GM12878 (cell line): Measurements from ENCODE around the gene GPSM3. TPM values are rescaled to one million over a fixed set of nuclear protein-coding genes. Genes with fewer than 3 reads are reported as not detected.
A peak's percentile ranks its signal among the peaks of the same experiment; 100 is the strongest.

Experiments used
- ATAC-seq: fragments of 200-7000 bp; cut with Tn5 transposase; 3 replicates; pipeline ENCODE4 v1.9.1; 2020; ENCODE audit warnings: mild to moderate bottlenecking, moderate library complexity
- BruUV-seq: library from RNA; stranded (reverse); fragments of 400-500 nt; replicated peaks from 2 replicates; lab custom pipeline; 2021; lab: Mats Ljungman, UMichigan
- CTCF ChIA-PET: fragments of 300-600 bp; sonication (Branson Sonifier 250); formaldehyde crosslinking; extraction: SDS; loops from one replicate; lab custom pipeline; 2021; ENCODE audit warnings: inconsistent platforms; lab: Yijun Ruan, JAX
- POLR2A ChIA-PET: fragments of 350-600 bp; formaldehyde crosslinking; extraction: SDS; loops from one replicate; lab custom pipeline; 2021; ENCODE audit warnings: inconsistent platforms; lab: Charles Lee
- RAD21 ChIA-PET: fragments of 300-600 bp; sonication (Branson Sonifier 250); formaldehyde crosslinking; loops from one replicate; lab custom pipeline; 2023; ENCODE audit warnings: antibody characterized with exemption; ENCODE audit not compliant: unreplicated experiment; lab: Charles Lee
- SMC1A ChIA-PET: fragments of 300-600 bp; sonication (Branson Sonifier 250); formaldehyde crosslinking; loops from one replicate; lab custom pipeline; 2023; ENCODE audit not compliant: unreplicated experiment, uncharacterized antibody; lab: Charles Lee
- DNase-seq: peaks from one replicate; pipeline ENCODE4 v3.0.0-alpha.2; 2011; ENCODE audit warnings: low read depth, low spot score
- FAIRE-seq: peaks from 3 replicates; lab custom pipeline; 2011; peaks lifted over from hg19 to GRCh38; lab: Jason Lieb, UNC
- H2AFZ ChIP-seq: 2 replicates; pipeline ENCODE4 v1.6.0; 2011; ENCODE audit warnings: low read depth, low read length, control low read depth; ENCODE audit not compliant: control insufficient read depth
- H3K27ac ChIP-seq: 2 replicates; pipeline ENCODE4 v1.5.1; 2011; ENCODE audit warnings: control low read depth; ENCODE audit not compliant: control insufficient read depth, insufficient read depth
- H3K27me3 ChIP-seq, 2 experiments: replicated peaks in 1 of 2; 2 replicates each; pipeline versions ENCODE4 v1.6.0 to v1.6.1; 2011; ENCODE audit warnings: low read length in 1 of 2; ENCODE audit not compliant: control insufficient read depth in 2 of 2, insufficient read depth in 2 of 2
- H3K36me3 ChIP-seq, 2 experiments: 2 replicates each; pipeline ENCODE4 v1.5.1; 2011; ENCODE audit warnings: low read length in 1 of 2; ENCODE audit not compliant: control insufficient read depth in 2 of 2, insufficient read depth in 2 of 2
- H3K4me1 ChIP-seq: 2 replicates; pipeline ENCODE4 v1.6.1; 2011; ENCODE audit warnings: mild to moderate bottlenecking, low read length, moderate library complexity, mixed read lengths; ENCODE audit not compliant: control insufficient read depth, insufficient read depth
- H3K4me2 ChIP-seq: 2 replicates; pipeline ENCODE4 v1.6.0; 2011; ENCODE audit warnings: control low read depth; ENCODE audit not compliant: control insufficient read depth, insufficient read depth
- H3K4me3 ChIP-seq: fragments of 200-600 bp; sonication (generic); 2 replicates; pipeline ENCODE4 v1.5.1; 2016
- H3K79me2 ChIP-seq: 2 replicates; pipeline ENCODE4 v1.6.0; 2011; ENCODE audit warnings: low read length; ENCODE audit not compliant: control insufficient read depth, insufficient read depth
- H3K9ac ChIP-seq: 2 replicates; pipeline ENCODE4 v1.8.0; 2011; ENCODE audit warnings: low read length, control low read depth, mixed read lengths; ENCODE audit not compliant: control insufficient read depth, insufficient read depth
- H3K9me3 ChIP-seq: replicated peaks from 3 replicates; pipeline ENCODE4 v1.5.1; 2011; ENCODE audit warnings: mild to moderate bottlenecking, low read length; ENCODE audit not compliant: control insufficient read depth, insufficient read depth
- H4K20me1 ChIP-seq: 2 replicates; pipeline ENCODE4 v1.6.0; 2011; ENCODE audit not compliant: control insufficient read depth, insufficient read depth
- ETV6 ChIP-seq, 2 experiments: fragments of 450-650 bp in 1 of 2; IDR thresholded peaks in 1 of 2; conservative IDR thresholded peaks in 1 of 2; 2 replicates each; pipeline ENCODE4 v1.6.1; 2014; ENCODE audit warnings: antibody characterized with exemption in 1 of 2, borderline replicate concordance in 1 of 2, low read depth in 1 of 2, mild to moderate bottlenecking in 1 of 2, moderate library complexity in 1 of 2
- HCFC1 ChIP-seq: fragments of 150-350 bp; IDR thresholded peaks from 2 replicates; pipeline ENCODE4 v1.6.1; 2014; ENCODE audit warnings: low read length
- RCOR1 ChIP-seq: conservative IDR thresholded peaks from 2 replicates; pipeline ENCODE4 v1.6.1; 2012; ENCODE audit warnings: low read depth, low read length, improper control_type of control experiment
- TCF3 ChIP-seq: IDR thresholded peaks from 2 replicates; pipeline ENCODE4 v1.6.1; 2012; ENCODE audit warnings: low read depth, mild to moderate bottlenecking, low read length, borderline replicate concordance; ENCODE audit not compliant: insufficient read depth
- WGBS: methylation state at CpG from one replicate; pipeline ENCODE4 v1.1.6; 2016; ENCODE audit warnings: low lambda C conversion rate; ENCODE audit not compliant: insufficient replicate concordance, insufficient coverage; ENCODE audit errors: missing lambda C conversion rate; 5-methylcytosine and 5-hydroxymethylcytosine counted together
- in situ Hi-C: fragments of 300-500 bp; cut with MboI; formaldehyde crosslinking; loops from 9 replicates; pipeline ENCODE4 v1.14.3; 2018; ENCODE audit warnings: mixed read lengths
- intact Hi-C: fragments of 100-400 bp; cut with micrococcal nuclease; formaldehyde crosslinking; loops from one replicate; pipeline ENCODE4 v1.14.2; 2022; ENCODE audit not compliant: unreplicated experiment
- polyA plus RNA-seq, 11 experiments: library from polyadenylated mRNA; depleted of rRNA in 4 of 11; unstranded in 6 of 11; stranded (reverse) in 5 of 11; fragments of >200 nt; fragmentation: Nextera tagmentation in 4 of 11; fragmentation: Illumina TruSeq in 1 of 11; extraction: Ambion mirVana in 4 of 11; extraction: Trizol in 1 of 11; gene quantifications; 1 replicate in 1 of 11; 2 replicates in 10 of 11; pipeline versions ENCODE4 v1.2.1 to v1.2.3, GENCODE V29; 2011 to 2016; ENCODE audit warnings: inconsistent platforms in 2 of 11, missing spikeins in 2 of 11, low read depth in 1 of 11
- total RNA-seq, 4 experiments: library from RNA; depleted of rRNA in 3 of 4; stranded (reverse); fragments of >200 nt in 3 of 4; fragmentation: Illumina TruSeq in 1 of 4; extraction: Trizol in 1 of 4; gene quantifications; 2 replicates each; pipeline versions ENCODE4 v1.2.1 to v1.2.3, GENCODE V29; 2013 to 2021
- TF ChIP-seq, protein P1 (sequence below), 3 experiments: IDR thresholded peaks in 2 of 3; conservative IDR thresholded peaks in 1 of 3; 2 replicates each; pipeline ENCODE4 v1.5.1; 2011; ENCODE audit warnings: low read depth in 3 of 3, low read length in 3 of 3, mild to moderate bottlenecking in 3 of 3, control low read depth in 2 of 3, moderate library complexity in 2 of 3, inconsistent platforms in 1 of 3, mixed read lengths in 1 of 3; ENCODE audit not compliant: control insufficient read depth in 2 of 3, insufficient read depth in 1 of 3; ENCODE audit errors: extremely low read depth in 1 of 3
- TF ChIP-seq, protein P2 (sequence below): fragments of 150-350 bp; IDR thresholded peaks from 2 replicates; pipeline ENCODE4 v1.6.1; 2014; ENCODE audit warnings: mild to moderate bottlenecking, low read depth, low read length

The GPSM3 gene
- total and polyA plus RNA-seq, 10 of the 15 experiments (the other 5 are each of a cell fraction or from before 2014, with no cell fraction given) = 22.0 to 137 (median 113) TPM

DNA sequence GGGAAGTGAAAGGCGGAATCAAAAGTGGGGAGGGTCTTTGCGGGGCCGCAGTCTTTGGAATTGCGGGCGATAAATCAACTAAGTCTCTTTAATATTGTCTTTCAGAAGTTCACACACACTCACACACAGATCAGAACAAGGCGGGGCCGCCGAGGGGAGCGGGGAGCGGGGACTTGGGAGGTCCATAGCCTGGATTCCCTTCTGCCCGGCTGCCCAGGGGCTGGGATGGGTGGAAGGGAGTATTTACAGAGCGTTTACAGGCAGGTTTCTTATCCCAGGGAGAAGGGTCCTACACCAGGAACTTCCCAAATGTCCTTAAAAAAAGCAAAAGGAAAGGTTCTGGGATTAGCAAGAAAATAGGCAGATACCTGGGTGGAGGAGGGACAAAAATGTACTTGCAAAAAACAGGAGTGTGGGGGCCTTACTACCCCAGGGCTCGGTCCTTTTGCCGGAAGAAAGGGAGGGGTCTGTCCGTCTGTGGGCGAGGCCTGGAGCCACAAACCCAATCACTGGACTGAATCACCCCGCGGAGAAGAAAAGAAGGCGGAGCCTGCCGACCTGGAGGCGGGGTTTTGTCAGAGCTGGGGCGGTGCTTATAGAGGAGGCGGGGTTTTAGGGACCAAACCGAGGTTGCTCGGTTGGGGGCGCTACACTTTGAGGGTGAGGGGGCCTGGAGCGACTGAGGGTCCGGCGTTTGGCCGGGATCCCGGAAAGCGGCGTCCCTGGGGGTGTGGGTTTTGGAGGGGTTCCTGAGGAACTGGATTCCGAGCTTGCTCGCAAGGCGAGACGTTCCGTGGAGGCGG, 44.0 kb downstream of the GPSM3 start:
- no peak overlapping the region for H3K9ac ChIP-seq
- ChIA-PET CTCF (no interaction called here), POLR2A (no interaction called here), RAD21 (no interaction called here), SMC1A (no interaction called here)
- no peaks in the 10 kb centered on the region for H3K36me3 ChIP-seq
- H3K27me3 ChIP-seq = peaks cover 9 to 12% of the 10 kb centered on the region in 2 experiments
- no peak overlapping the region for H3K27ac ChIP-seq
- no peak overlapping the region for H3K4me3 ChIP-seq
- BruUV-seq = no TSS peak
- in situ Hi-C loops (no loop called here), intact Hi-C loops (no loop called here)
- no peaks in the 10 kb centered on the region for H3K79me2 ChIP-seq
- 41% methylated on average over 39 of the region's 39 CpGs for WGBS
- DNase-seq (no peak), FAIRE-seq (no peak), ATAC-seq (0 out of 3 replicates have a peak, but pooled peaks have one; percentile 32)
- H3K4me1 ChIP-seq = no peaks in the 10 kb centered on the region
- no peak overlapping the region for H2AFZ ChIP-seq
- peak overlapping the region; percentile 13; the same call in 1 of the 2 replicates for H3K4me2 ChIP-seq
- H3K9me3 ChIP-seq = no peaks in the 10 kb centered on the region; the same call in 2 of the 3 replicates
- TF ChIP-seq RCOR1 (no peak), HCFC1 (no peak), TCF3 (no peak), ETV6 (conservative IDR thresholded peaks at IDR 0.05 in 1 of 2, IDR thresholded peaks at IDR 0.05 in 1 of 2; ENCODE audit: borderline replicate concordance in 1 of 2, low read depth in 1 of 2) (no peak)
- TF ChIP-seq, protein P1, sequence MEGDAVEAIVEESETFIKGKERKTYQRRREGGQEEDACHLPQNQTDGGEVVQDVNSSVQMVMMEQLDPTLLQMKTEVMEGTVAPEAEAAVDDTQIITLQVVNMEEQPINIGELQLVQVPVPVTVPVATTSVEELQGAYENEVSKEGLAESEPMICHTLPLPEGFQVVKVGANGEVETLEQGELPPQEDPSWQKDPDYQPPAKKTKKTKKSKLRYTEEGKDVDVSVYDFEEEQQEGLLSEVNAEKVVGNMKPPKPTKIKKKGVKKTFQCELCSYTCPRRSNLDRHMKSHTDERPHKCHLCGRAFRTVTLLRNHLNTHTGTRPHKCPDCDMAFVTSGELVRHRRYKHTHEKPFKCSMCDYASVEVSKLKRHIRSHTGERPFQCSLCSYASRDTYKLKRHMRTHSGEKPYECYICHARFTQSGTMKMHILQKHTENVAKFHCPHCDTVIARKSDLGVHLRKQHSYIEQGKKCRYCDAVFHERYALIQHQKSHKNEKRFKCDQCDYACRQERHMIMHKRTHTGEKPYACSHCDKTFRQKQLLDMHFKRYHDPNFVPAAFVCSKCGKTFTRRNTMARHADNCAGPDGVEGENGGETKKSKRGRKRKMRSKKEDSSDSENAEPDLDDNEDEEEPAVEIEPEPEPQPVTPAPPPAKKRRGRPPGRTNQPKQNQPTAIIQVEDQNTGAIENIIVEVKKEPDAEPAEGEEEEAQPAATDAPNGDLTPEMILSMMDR (IDR thresholded peaks at IDR 0.05 in 2 of 3, conservative IDR thresholded peaks at IDR 0.05 in 1 of 3; ENCODE audit: control insufficient read depth in 2 of 3, extremely low read depth in 1 of 3, insufficient read depth in 1 of 3, low read depth in 3 of 3, low read length in 3 of 3) = 0 out of 6 replicates have a peak, but pooled peaks of 1 of the 3 experiments have one; percentile 10
- TF ChIP-seq, protein P2, sequence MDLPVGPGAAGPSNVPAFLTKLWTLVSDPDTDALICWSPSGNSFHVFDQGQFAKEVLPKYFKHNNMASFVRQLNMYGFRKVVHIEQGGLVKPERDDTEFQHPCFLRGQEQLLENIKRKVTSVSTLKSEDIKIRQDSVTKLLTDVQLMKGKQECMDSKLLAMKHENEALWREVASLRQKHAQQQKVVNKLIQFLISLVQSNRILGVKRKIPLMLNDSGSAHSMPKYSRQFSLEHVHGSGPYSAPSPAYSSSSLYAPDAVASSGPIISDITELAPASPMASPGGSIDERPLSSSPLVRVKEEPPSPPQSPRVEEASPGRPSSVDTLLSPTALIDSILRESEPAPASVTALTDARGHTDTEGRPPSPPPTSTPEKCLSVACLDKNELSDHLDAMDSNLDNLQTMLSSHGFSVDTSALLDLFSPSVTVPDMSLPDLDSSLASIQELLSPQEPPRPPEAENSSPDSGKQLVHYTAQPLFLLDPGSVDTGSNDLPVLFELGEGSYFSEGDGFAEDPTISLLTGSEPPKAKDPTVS = no peak
- H4K20me1 ChIP-seq = no peaks in the 10 kb centered on the region
